Endothelial cell of umbilical vein (primary cell): ENCODE results near the gene EPHX1. TPM values are rescaled to one million over a fixed set of nuclear protein-coding genes. Genes with fewer than 3 reads are reported as not detected.

Experiments used
- BruUV-seq: library from RNA; stranded (reverse); fragments of 400-500 nt; replicated peaks from 2 replicates; lab custom pipeline; 2021; lab: Mats Ljungman, UMichigan
- CTCF ChIA-PET: fragments of 300-600, 350-600 bp; sonication (Branson Sonifier 250); formaldehyde crosslinking; loops from one replicate; lab custom pipeline; 2021; ENCODE audit warnings: antibody characterized with exemption, inconsistent platforms; lab: Charles Lee
- POLR2A ChIA-PET: fragments of 300-600, 350-600 bp; sonication (Branson Sonifier 250); formaldehyde crosslinking; loops from one replicate; lab custom pipeline; 2021; ENCODE audit warnings: antibody characterized with exemption, inconsistent platforms; lab: Charles Lee
- DNase-seq: peaks from one replicate; pipeline ENCODE4 v3.0.0-alpha.2; 2011; ENCODE audit warnings: low read depth, low spot score
- FAIRE-seq: peaks from 2 replicates; lab custom pipeline; 2011; peaks lifted over from hg19 to GRCh38; lab: Jason Lieb, UNC
- H2AFZ ChIP-seq: 2 replicates; pipeline ENCODE4 v1.6.0; 2012; ENCODE audit warnings: low read depth, low read length, control low read depth, inconsistent platforms
- H3K27ac ChIP-seq: 2 replicates; pipeline ENCODE4 v1.5.1; 2011; ENCODE audit warnings: low read depth, mild to moderate bottlenecking, control low read depth, low read length, moderate library complexity; ENCODE audit not compliant: insufficient read depth
- H3K27me3 ChIP-seq, 2 experiments: 2 replicates each; pipeline versions ENCODE4 v1.6.0 to v1.6.1; 2011; ENCODE audit warnings: low read length in 2 of 2, mixed read lengths in 1 of 2; ENCODE audit not compliant: control insufficient read depth in 2 of 2, insufficient read depth in 2 of 2
- H3K36me3 ChIP-seq, 2 experiments: 2 replicates in 1 of 2; 3 replicates in 1 of 2; pipeline ENCODE4 v1.5.1; 2011; ENCODE audit warnings: low read length in 2 of 2, mild to moderate bottlenecking in 1 of 2, moderate library complexity in 1 of 2; ENCODE audit not compliant: control insufficient read depth in 2 of 2, insufficient read depth in 2 of 2; ENCODE audit errors: extremely low read depth in 1 of 2
- H3K4me1 ChIP-seq: 3 replicates; pipeline ENCODE4 v1.5.1; 2011; ENCODE audit warnings: mild to moderate bottlenecking, low read length; ENCODE audit not compliant: control insufficient read depth, insufficient read depth; ENCODE audit errors: extremely low read depth
- H3K4me2 ChIP-seq: 2 replicates; pipeline ENCODE4 v1.6.1; 2011; ENCODE audit warnings: low read length, control low read depth, mixed read lengths; ENCODE audit not compliant: insufficient read depth
- H3K4me3 ChIP-seq, 3 experiments: fragments of 200-600 bp in 1 of 3; sonication (generic), shearing (Covaris generic) in 1 of 3; replicated peaks in 1 of 3; 2 replicates each; pipeline ENCODE4 v1.5.1; 2011 to 2016; ENCODE audit warnings: control low read depth in 3 of 3, low read length in 3 of 3, mild to moderate bottlenecking in 2 of 3, inconsistent platforms in 1 of 3, low read depth in 1 of 3, moderate library complexity in 1 of 3; ENCODE audit not compliant: insufficient read depth in 1 of 3
- H3K79me2 ChIP-seq: 2 replicates; pipeline ENCODE4 v1.6.0; 2012; ENCODE audit warnings: low read length, inconsistent platforms; ENCODE audit not compliant: control insufficient read depth, insufficient read depth
- H3K9ac ChIP-seq: replicated peaks from 2 replicates; pipeline ENCODE3; 2011; ENCODE audit warnings: low read length, control low read depth; ENCODE audit not compliant: insufficient read depth; ENCODE audit errors: extremely low read depth
- H3K9me1 ChIP-seq: replicated peaks from 3 replicates; pipeline ENCODE4 v1.6.0; 2011; ENCODE audit warnings: mild to moderate bottlenecking, low read length; ENCODE audit not compliant: control insufficient read depth, insufficient read depth; ENCODE audit errors: extremely low read depth
- H3K9me3 ChIP-seq: replicated peaks from 2 replicates; pipeline ENCODE4 v1.5.1; 2012; ENCODE audit warnings: low read length, inconsistent platforms; ENCODE audit not compliant: control insufficient read depth, insufficient read depth
- H4K20me1 ChIP-seq: replicated peaks from 2 replicates; pipeline ENCODE3; 2011; ENCODE audit warnings: mild to moderate bottlenecking, low read length; ENCODE audit not compliant: control insufficient read depth, insufficient read depth; ENCODE audit errors: extremely low read depth
- CTCF ChIP-seq, 2 donors: IDR thresholded peaks; 1 replicate in 1 of 2; 2 replicates in 1 of 2; pipeline ENCODE4 v1.5.1; 2011; ENCODE audit warnings: low read length in 2 of 2, mild to moderate bottlenecking in 2 of 2, moderate library complexity in 2 of 2, control low read depth in 1 of 2, inconsistent platforms in 1 of 2, low read depth in 1 of 2; ENCODE audit not compliant: insufficient read depth in 1 of 2; ENCODE audit errors: extremely low read depth in 1 of 2
- EZH2 ChIP-seq: IDR thresholded peaks from 2 replicates; pipeline ENCODE4 v1.6.1; 2012; ENCODE audit warnings: borderline replicate concordance, low read depth, mild to moderate bottlenecking, moderate library complexity, low read length, inconsistent platforms; ENCODE audit not compliant: severe bottlenecking
- GATA2 ChIP-seq: IDR thresholded peaks from 2 replicates; pipeline ENCODE4 v1.7.0; 2011; ENCODE audit warnings: low read depth, mild to moderate bottlenecking, moderate library complexity, mixed read lengths, low read length; ENCODE audit not compliant: insufficient read length, insufficient read depth
- JUN ChIP-seq: IDR thresholded peaks from 2 replicates; pipeline ENCODE4 v1.6.1; 2011; ENCODE audit warnings: borderline replicate concordance, low read depth; ENCODE audit not compliant: insufficient read length, insufficient read depth
- MAX ChIP-seq: IDR thresholded peaks from 2 replicates; pipeline ENCODE4 v1.6.1; 2011; ENCODE audit not compliant: insufficient read depth, insufficient read length
- MYC ChIP-seq: IDR thresholded peaks from one replicate; pipeline ENCODE4 v1.6.1; 2011; ENCODE audit warnings: mild to moderate bottlenecking, low read depth, low read length
- POLR2A ChIP-seq: IDR thresholded peaks from 2 replicates; pipeline ENCODE4 v1.6.1; 2012; ENCODE audit warnings: low read depth, mild to moderate bottlenecking, control low read depth, low read length
- POLR2AphosphoS5 ChIP-seq: IDR thresholded peaks from 2 replicates; pipeline ENCODE4 v1.6.1; 2012; ENCODE audit warnings: low read depth, mild to moderate bottlenecking, control low read depth, low read length, moderate library complexity; ENCODE audit not compliant: insufficient read depth
- dilution Hi-C: fragments of 300-500 bp; cut with MboI; formaldehyde crosslinking; loops from one replicate; pipeline ENCODE4 v1.15.0; 2019; ENCODE audit warnings: low sequenced_read_pairs; ENCODE audit not compliant: extremely low pct_ligation_motif_present
- intact Hi-C: fragments of 100-400 bp; cut with micrococcal nuclease; formaldehyde crosslinking; loops from one replicate; pipeline ENCODE4 v1.10.0; 2022
- polyA plus RNA-seq, 4 experiments: library from polyadenylated mRNA; depleted of rRNA in 3 of 4; stranded (reverse) in 3 of 4; unstranded in 1 of 4; fragments of >200 nt; gene quantifications; 2 replicates each; pipeline versions ENCODE4 v1.2.1 to v1.2.3, GENCODE V29; 2011 to 2012; ENCODE audit warnings: missing spikeins in 1 of 4
- total RNA-seq: library from RNA; stranded (reverse); gene quantifications from 2 replicates; pipeline ENCODE4 v1.2.3, GENCODE V29; 2021

The EPHX1 gene
- total and polyA plus RNA-seq, 2 donors (not counting 3 experiments of a cell fraction or from before 2014, with no cell fraction given): 23.7 to 25.2 TPM

GRCh38 chr1:225772323-225772768 lies 37.6 kb upstream of the EPHX1 start:
- Histone ChIP-seq H3K9me3 (no peaks in the 10 kb centered on the region), H3K4me2 (no peak overlapping the region), H3K79me2 (no peaks in the 10 kb centered on the region), H3K27ac (no peak overlapping the region), H3K9ac (no peak overlapping the region), H3K4me3 (no peak overlapping the region), H3K4me1 (peaks cover 19% of the 10 kb centered on the region), H2AFZ (peak overlapping the region; percentile 65), H4K20me1 (no peaks in the 10 kb centered on the region), H3K9me1 (no peaks in the 10 kb centered on the region), H3K36me3 (no peaks in the 10 kb centered on the region), H3K27me3 (no peaks in the 10 kb centered on the region)
- intact Hi-C loops (loop anchor here (1.0 kb wide), 9 partner anchors 73 to 297 kb away; no protein-coding TSS in a partner anchor), dilution Hi-C loops (no loop called here)
- POLR2A ChIA-PET: interaction anchor here (1.3 to 1.6 kb wide), 2 partner anchors 117 to 290 kb away, joined by 3 to 5 read pairs; no protein-coding TSS in a partner anchor
- DNase-seq (peak; percentile 87), FAIRE-seq (peak; percentile 100)
- TF ChIP-seq EZH2: no peak
- TF ChIP-seq JUN: no peak
- peak; percentile 17 for TF ChIP-seq POLR2AphosphoS5
- TF ChIP-seq POLR2A: no peak
- TF ChIP-seq GATA2: no peak
- peak; percentile 88 to 90 for TF ChIP-seq CTCF (IDR thresholded peaks at IDR 0.05; ENCODE audit: extremely low read depth in 1 of 2, insufficient read depth in 1 of 2, low read depth in 1 of 2, low read length in 2 of 2)
- TF ChIP-seq MYC: no peak
- no peak for TF ChIP-seq MAX
- no TSS peak for BruUV-seq
- CTCF ChIA-PET: interaction anchor here (0.5 to 4.1 kb wide), 73 partner anchors 10 to 328 kb away, joined by 3 to 81 read pairs (median 5); partner anchors contain the start of genes ENAH and EPHX1
